HL-60 (cell line): ENCODE measurements around the gene SPATA17.

ENCODE experiments used
- GABPA ChIP-seq: IDR thresholded peaks from 2 replicates; pipeline ENCODE4 v1.6.1; 2012; ENCODE audit warnings: low read depth
- POLR2AphosphoS5 ChIP-seq: IDR thresholded peaks from 2 replicates; pipeline ENCODE4 v1.6.1; 2012; ENCODE audit warnings: low read depth
- SPI1 ChIP-seq: IDR thresholded peaks from 2 replicates; pipeline ENCODE4 v1.6.1; 2012; ENCODE audit warnings: low read depth, mild to moderate bottlenecking, borderline replicate concordance
- TF ChIP-seq, protein P1 (sequence below): IDR thresholded peaks from one replicate; pipeline ENCODE4 v1.5.1; 2011; ENCODE audit warnings: low read length, control low read depth, inconsistent platforms; ENCODE audit not compliant: insufficient read depth
- TF ChIP-seq, protein P2 (sequence below): IDR thresholded peaks from 2 replicates; pipeline ENCODE4 v1.6.1; 2012; ENCODE audit warnings: low read depth; ENCODE audit not compliant: insufficient replicate concordance

DNA sequence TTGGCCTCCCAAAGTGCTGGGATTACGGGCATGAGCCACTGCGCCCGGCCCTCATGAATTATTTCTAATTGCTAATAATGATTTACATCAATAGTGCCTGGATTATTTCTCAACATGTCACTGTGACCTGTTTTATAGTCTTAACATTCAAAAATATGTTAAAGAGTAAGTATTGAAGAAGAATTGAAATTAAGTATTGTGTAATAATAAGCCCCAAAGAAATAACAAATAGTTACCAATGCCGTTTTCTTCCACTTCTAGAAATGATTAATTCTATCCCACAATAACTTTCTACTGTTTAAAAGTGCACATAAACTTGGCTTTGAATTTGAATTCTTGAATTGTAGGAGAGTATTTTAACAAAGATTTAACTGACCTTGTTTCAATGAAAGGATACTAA, 19.5 kb downstream of the SPATA17 start:
- TF ChIP-seq, protein P1, sequence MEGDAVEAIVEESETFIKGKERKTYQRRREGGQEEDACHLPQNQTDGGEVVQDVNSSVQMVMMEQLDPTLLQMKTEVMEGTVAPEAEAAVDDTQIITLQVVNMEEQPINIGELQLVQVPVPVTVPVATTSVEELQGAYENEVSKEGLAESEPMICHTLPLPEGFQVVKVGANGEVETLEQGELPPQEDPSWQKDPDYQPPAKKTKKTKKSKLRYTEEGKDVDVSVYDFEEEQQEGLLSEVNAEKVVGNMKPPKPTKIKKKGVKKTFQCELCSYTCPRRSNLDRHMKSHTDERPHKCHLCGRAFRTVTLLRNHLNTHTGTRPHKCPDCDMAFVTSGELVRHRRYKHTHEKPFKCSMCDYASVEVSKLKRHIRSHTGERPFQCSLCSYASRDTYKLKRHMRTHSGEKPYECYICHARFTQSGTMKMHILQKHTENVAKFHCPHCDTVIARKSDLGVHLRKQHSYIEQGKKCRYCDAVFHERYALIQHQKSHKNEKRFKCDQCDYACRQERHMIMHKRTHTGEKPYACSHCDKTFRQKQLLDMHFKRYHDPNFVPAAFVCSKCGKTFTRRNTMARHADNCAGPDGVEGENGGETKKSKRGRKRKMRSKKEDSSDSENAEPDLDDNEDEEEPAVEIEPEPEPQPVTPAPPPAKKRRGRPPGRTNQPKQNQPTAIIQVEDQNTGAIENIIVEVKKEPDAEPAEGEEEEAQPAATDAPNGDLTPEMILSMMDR = no peak
- TF ChIP-seq, protein P2, sequence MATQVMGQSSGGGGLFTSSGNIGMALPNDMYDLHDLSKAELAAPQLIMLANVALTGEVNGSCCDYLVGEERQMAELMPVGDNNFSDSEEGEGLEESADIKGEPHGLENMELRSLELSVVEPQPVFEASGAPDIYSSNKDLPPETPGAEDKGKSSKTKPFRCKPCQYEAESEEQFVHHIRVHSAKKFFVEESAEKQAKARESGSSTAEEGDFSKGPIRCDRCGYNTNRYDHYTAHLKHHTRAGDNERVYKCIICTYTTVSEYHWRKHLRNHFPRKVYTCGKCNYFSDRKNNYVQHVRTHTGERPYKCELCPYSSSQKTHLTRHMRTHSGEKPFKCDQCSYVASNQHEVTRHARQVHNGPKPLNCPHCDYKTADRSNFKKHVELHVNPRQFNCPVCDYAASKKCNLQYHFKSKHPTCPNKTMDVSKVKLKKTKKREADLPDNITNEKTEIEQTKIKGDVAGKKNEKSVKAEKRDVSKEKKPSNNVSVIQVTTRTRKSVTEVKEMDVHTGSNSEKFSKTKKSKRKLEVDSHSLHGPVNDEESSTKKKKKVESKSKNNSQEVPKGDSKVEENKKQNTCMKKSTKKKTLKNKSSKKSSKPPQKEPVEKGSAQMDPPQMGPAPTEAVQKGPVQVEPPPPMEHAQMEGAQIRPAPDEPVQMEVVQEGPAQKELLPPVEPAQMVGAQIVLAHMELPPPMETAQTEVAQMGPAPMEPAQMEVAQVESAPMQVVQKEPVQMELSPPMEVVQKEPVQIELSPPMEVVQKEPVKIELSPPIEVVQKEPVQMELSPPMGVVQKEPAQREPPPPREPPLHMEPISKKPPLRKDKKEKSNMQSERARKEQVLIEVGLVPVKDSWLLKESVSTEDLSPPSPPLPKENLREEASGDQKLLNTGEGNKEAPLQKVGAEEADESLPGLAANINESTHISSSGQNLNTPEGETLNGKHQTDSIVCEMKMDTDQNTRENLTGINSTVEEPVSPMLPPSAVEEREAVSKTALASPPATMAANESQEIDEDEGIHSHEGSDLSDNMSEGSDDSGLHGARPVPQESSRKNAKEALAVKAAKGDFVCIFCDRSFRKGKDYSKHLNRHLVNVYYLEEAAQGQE = no peak
- TF ChIP-seq POLR2AphosphoS5 (no peak), GABPA (no peak), SPI1 (no peak)
